ENCODE measurements around the gene SLC13A3. TPM values are rescaled to one million over a fixed set of nuclear protein-coding genes. Genes with fewer than 3 reads are reported as not detected.

SLC13A3 gene
- total and polyA plus RNA-seq, 8 donors = 2.4 to 10.4 (median 8.8) TPM

- H3K9me3 ChIP-seq = no peaks in the 10 kb centered on the region
- H3K4me3 ChIP-seq = no peak overlapping the region
- intact Hi-C loops (cut with DNase I) = no loop called here
- DNase-seq (no peak), ATAC-seq (no peak)
- no peaks in the 10 kb centered on the region for H3K4me1 ChIP-seq
- no peaks in the 10 kb centered on the region for H3K27me3 ChIP-seq
- H3K27ac ChIP-seq = no peak overlapping the region
- H3K36me3 ChIP-seq = no peaks in the 10 kb centered on the region
- TF ChIP-seq CTCF (IDR thresholded peaks at IDR 0.05) = no peak
Measured at GRCh38 chr20:46639587-46639986, 11.7 kb downstream of the SLC13A3 start.

GRCh38 chr20:46638898-46639274 lies 12.4 kb downstream of the SLC13A3 start:
- H3K9me3 ChIP-seq = no peaks in the 10 kb centered on the region
- H3K4me3 ChIP-seq = no peak overlapping the region
- TF ChIP-seq CTCF (IDR thresholded peaks at IDR 0.05) = no peak
- H3K27ac ChIP-seq = no peak overlapping the region
- H3K27me3 ChIP-seq = no peaks in the 10 kb centered on the region
- intact Hi-C loops (cut with DNase I) = no loop called here
- no peaks in the 10 kb centered on the region for H3K36me3 ChIP-seq
- DNase-seq (no peak), ATAC-seq (no peak)
- no peaks in the 10 kb centered on the region for H3K4me1 ChIP-seq

GRCh38 chr20:46638134-46638897 lies 12.9 kb downstream of the SLC13A3 start:
- Histone ChIP-seq H3K4me3 (no peak overlapping the region), H3K27ac (no peak overlapping the region), H3K4me1 (no peaks in the 10 kb centered on the region), H3K9me3 (no peaks in the 10 kb centered on the region), H3K27me3 (no peaks in the 10 kb centered on the region), H3K36me3 (no peaks in the 10 kb centered on the region)
- intact Hi-C loops (cut with DNase I) = no loop called here
- no peak for DNase-seq
- no peak for ATAC-seq
- TF ChIP-seq CTCF (IDR thresholded peaks at IDR 0.05) = no peak

DNA sequence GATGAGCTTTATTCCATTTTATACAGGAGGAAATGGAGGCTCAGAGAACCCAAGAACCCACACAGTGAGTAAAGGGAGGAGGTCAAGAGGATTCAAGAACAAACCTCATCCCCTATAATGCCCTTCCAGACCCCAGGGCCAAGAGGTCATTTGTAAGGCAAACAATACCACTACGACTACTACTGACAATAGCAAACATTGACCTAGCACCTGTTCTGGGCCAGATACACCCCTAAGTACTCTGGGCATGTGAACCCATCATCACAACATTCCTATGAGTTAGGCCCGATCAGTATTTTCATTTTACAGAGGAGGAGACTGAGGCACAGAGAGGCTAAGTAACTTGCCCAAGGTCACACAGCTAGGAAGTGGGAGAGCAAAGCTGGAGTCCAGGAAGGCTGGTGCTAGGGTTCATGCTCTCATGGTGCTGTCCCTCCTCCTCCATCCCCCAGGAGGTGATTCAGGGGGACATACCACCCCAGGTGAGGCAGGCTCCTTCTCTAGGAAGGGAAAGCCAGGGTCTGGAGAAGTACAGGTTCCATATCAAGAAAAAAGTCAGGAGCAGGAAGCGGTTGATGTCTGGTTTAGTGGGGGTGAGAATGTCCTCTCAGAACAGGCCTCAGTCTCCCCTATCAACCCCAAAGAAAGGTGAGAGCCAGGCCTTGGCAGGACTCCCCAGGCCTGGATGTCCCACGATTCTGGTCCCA lies 13.7 kb downstream of the SLC13A3 start:
- no peaks in the 10 kb centered on the region for H3K27me3 ChIP-seq
- no peak for TF ChIP-seq CTCF (IDR thresholded peaks at IDR 0.05)
- no peak for DNase-seq
- no peak overlapping the region for H3K27ac ChIP-seq
- no peak overlapping the region for H3K4me3 ChIP-seq
- intact Hi-C loops (cut with DNase I) = no loop called here
- no peak for ATAC-seq
- H3K36me3 ChIP-seq = no peaks in the 10 kb centered on the region
- no peaks in the 10 kb centered on the region for H3K4me1 ChIP-seq
- H3K9me3 ChIP-seq = no peaks in the 10 kb centered on the region

DNA sequence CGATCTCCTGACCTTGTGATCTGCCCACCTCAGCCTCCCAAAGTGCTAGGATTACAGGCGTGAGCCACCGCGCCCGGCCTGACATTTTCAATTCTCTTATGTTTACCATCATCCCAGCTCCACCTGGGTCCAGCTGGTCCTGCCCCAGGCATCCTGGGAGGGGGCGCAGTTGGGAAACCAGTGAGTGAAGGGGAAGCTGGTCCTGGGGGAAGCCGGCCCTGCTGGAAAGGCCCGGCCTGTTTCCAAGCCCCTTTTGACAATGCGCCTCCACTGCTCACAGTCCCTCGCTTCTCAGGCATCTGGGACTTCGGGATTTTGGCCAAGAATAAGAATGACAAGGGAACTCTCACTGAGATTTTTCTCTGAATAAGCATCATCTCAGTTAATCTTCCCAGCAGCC lies 14.2 kb downstream of the SLC13A3 start:
- Histone ChIP-seq H3K36me3 (no peaks in the 10 kb centered on the region), H3K27me3 (no peaks in the 10 kb centered on the region)
- TF ChIP-seq CTCF (IDR thresholded peaks at IDR 0.05) = no peak

More for the DNA sequence above, 14.2 kb downstream of the SLC13A3 start:
- no peak for ATAC-seq
- peak in 1 of 4 donors; percentile 57 for DNase-seq
- Histone ChIP-seq H3K27ac (no peak overlapping the region), H3K4me3 (no peak overlapping the region), H3K9me3 (no peaks in the 10 kb centered on the region), H3K4me1 (no peaks in the 10 kb centered on the region)
- intact Hi-C loops (cut with DNase I) = no loop called here
